ENCODE data around the gene ACTR3.

Gene ACTR3

DNA sequence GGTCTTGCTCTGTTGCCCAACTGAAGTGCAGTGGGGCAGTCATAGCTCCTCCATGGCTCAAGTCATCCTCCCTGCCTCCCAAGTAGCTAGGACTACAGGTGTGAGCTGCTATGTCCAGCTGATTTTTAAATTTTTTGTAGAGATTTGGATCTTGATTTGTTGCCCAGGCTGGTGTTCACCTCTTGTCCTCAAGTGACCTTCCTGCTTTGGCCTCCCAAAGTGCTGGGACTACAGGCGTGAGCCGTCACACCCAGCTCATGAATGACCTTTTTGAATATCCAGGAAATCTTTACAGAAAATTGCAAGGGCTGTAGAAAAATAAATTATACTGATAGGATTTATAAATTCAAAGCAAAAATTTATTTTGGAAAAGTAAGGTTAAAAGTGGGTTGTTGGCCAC is 17.4 kb downstream of the ACTR3 start:
- TF ChIP-seq, protein P1, sequence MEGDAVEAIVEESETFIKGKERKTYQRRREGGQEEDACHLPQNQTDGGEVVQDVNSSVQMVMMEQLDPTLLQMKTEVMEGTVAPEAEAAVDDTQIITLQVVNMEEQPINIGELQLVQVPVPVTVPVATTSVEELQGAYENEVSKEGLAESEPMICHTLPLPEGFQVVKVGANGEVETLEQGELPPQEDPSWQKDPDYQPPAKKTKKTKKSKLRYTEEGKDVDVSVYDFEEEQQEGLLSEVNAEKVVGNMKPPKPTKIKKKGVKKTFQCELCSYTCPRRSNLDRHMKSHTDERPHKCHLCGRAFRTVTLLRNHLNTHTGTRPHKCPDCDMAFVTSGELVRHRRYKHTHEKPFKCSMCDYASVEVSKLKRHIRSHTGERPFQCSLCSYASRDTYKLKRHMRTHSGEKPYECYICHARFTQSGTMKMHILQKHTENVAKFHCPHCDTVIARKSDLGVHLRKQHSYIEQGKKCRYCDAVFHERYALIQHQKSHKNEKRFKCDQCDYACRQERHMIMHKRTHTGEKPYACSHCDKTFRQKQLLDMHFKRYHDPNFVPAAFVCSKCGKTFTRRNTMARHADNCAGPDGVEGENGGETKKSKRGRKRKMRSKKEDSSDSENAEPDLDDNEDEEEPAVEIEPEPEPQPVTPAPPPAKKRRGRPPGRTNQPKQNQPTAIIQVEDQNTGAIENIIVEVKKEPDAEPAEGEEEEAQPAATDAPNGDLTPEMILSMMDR (IDR thresholded peaks at IDR 0.05), result no peak
- Histone ChIP-seq H3K27ac (no peak overlapping the region), H3K4me3 (no peak overlapping the region)
- DNase-seq (ENCODE audit: low spot score), result no peak

DNA sequence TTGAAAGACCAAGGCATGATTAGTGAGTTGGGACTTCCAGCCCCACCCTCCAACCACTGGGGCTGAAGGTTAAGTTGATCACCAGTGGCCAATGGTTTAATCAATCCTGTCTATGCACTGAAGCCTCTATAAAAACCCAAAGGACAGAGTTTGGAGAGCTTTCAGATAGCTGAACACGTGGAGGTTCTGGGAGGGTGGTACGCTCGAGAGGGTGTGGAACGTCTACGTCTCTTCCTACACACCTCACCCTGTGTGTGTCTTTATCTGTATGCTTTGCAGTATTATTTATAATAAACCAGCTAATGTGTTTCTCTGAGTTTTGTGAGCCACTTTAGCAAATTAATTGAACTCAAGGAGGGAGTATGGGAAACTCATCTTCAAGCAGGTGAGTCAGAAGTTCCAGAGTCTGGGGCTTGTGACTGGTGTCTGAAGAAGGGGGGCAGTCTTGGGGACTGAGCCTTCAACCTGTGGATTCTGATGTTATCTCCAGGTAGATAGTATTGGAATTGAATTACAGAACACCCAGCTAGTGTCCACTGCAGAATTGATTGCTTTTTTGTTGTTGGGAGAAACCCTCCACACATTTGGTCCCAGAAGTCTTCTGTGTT is 20.3 kb downstream of the ACTR3 start:
- Histone ChIP-seq H3K4me3 (no peak overlapping the region), H3K27ac (no peak overlapping the region)
- DNase-seq (ENCODE audit: low spot score), result no peak
- TF ChIP-seq, protein P1 (IDR thresholded peaks at IDR 0.05), result no peak

DNA sequence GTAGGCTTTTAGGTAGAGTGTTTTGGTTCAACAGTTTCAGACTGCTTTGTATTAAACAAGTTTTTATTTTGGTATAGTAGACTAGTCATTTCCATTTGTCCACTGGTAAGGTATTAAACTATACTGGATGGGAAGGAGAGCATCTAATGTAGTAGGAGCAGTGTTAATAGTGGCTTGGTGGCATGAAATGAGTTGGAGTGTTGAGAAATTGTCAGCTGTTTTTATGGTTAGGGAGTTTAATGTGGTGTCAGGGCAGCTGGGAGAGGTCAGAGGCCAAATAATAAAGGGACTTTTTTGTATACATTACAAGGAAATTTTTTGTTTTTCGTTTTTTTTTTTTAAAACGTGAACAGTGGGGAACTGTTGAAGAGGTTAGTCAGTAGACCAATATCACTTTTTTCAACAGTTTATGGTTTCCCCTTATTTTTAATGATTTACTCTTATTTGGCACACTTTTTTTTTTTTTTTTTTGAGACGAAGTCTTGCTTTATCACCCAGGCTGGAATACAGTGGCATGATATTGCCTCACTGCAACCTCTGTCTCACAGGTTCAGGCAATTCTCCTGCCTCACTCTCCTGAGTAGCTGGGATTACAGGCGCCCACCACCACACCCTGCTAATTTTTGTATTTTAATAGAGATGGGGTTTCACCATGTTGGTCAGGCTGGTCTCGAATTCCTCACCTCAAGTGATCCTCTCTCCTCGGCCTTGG is 21.2 kb downstream of the ACTR3 start:
- Histone ChIP-seq H3K27ac (no peak overlapping the region), H3K4me3 (no peak overlapping the region)
- no peak for DNase-seq (ENCODE audit: low spot score)
- TF ChIP-seq, protein P1 (IDR thresholded peaks at IDR 0.05), result no peak

DNA sequence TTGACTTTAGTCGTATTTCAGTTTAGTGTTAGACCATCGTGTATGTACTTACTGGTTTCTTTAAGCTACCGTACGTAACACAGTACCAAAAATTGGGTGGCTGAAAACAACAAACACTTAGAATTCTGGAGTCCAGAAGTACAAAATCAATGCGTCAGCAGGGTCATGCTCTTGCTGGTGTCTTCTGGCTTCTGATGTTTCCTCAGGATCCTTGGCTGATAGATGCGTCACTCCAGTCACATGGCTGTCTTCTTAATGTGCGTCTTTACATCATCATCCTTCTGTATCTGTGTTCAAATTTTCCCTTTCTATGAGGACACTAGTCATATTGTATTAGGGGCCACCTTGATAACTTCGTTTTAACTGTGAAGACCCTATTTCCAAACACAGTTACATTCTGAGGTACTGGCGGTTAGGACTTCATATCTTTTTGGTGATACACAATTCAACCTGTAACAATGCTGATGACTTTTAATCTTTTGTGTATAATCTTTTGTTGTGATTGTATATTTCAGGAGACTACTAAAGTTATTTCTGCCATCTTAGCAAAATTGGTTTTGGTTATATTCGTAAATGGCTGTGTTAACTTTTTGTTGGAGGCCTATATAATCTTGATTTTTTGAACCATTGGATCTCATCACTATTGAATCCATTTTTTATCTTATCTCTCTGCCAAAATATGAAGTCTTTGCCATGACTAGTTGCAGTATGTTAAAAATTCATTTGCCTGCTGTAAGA is 25.4 kb downstream of the ACTR3 start:
- TF ChIP-seq, protein P1 (IDR thresholded peaks at IDR 0.05), result no peak
- Histone ChIP-seq H3K27ac (no peak overlapping the region), H3K4me3 (no peak overlapping the region)
- no peak for DNase-seq (ENCODE audit: low spot score)

DNA sequence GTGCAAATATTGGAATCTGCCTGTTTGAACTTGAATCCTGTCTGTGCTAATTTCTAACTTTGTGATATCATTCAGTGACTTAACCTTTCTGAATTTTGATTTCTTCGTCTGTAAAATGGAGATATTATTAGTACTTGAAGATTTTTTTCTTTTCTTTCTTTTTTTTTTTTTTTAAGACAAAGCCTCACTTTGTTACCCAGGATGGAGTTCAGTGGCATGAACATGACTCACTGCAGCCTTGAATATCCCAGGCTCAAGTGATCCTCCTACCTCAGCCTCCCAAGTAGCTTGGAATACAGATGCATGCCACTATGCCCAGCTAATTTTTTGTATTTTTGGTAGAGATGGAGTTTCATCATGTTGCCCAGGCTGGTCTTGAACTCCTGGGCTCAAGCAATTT is 28.3 kb downstream of the ACTR3 start:
- DNase-seq (ENCODE audit: low spot score), result no peak
- Histone ChIP-seq H3K27ac (no peak overlapping the region), H3K4me3 (no peak overlapping the region)
- TF ChIP-seq, protein P1 (IDR thresholded peaks at IDR 0.05), result no peak

DNA sequence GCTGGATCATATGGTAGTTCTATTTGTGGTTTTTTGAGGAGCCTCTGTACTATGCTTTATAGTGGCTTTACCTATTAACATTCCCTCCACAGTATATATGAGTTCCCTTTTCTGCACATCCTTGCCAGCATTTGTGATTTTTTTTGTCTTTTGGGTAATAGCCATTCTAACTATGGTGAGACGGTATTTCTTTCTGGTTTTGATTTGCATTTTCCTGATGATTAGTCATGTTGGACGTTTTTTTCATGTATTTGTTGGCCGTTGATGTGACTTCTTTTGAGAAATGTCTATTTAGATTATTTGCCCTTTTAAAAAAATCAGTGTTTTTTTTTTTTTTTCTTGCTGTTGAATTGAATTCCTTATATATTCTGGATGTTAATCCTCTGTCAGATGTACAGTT is 31.1 kb downstream of the ACTR3 start:
- TF ChIP-seq, protein P1 (IDR thresholded peaks at IDR 0.05), result no peak

More for the DNA sequence above, 31.1 kb downstream of the ACTR3 start:
- DNase-seq (ENCODE audit: low spot score), result no peak
- Histone ChIP-seq H3K27ac (no peak overlapping the region), H3K4me3 (no peak overlapping the region)
